Measurements from ENCODE around the gene PDGFC.

- TF ChIP-seq EP300 (IDR thresholded peaks at IDR 0.05) (no peak), CTCF (IDR thresholded peaks at IDR 0.05) (no peak), POLR2A (IDR thresholded peaks at IDR 0.05) (no peak), POLR2AphosphoS5 (IDR thresholded peaks at IDR 0.05) (no peak)
These were observed 28.6 kb downstream of the PDGFC start for GRCh38 chr4:156942991-156943390.

Measured in stomach (tissue), 4 donors.